GM18505 (cell line): Measurements from ENCODE around the gene USP1.

Experiments used
- ATAC-seq: cut with Tn5 transposase; IDR thresholded peaks from one replicate; pipeline ENCODE4 v1.9.1; 2021; ENCODE audit not compliant: unreplicated experiment
- POLR2A ChIP-seq: IDR thresholded peaks from 4 replicates; pipeline ENCODE4 v1.6.1; 2011; ENCODE audit warnings: borderline replicate concordance; ENCODE audit not compliant: insufficient read depth, insufficient read length; ENCODE audit errors: extremely low read depth

USP1 gene

DNA sequence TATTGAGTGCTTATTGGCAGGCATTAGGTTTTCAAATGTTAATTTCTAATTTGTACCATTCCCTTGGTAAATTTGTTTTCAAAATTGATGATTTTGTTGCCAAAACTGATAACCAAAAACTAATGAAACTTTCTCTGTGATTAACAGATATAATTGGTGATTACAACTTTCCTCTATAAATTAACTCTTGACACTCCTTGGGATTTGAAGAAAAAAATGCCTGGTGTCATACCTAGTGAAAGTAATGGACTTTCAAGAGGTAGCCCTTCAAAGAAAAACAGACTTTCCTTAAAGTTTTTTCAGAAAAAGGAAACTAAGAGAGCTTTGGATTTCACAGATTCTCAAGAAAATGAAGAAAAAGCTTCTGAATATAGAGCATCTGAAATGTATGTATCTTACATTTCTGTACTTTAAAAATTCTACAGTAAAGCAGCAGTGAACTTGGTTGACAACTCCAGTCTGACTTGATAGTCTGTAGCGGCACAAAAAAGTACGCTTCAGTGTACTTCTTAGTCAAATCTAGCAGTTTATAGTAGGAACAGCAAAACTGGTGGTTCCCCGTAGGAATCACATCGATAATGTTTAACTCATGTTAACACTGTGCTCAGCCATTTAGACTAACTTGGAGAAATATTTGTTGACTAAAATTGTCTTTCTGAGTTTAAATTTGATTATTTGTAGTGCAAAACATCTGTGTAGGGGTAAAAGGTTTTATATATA is 3.0 kb downstream of the USP1 start:
- ATAC-seq: no peak
- no peak for TF ChIP-seq POLR2A

DNA sequence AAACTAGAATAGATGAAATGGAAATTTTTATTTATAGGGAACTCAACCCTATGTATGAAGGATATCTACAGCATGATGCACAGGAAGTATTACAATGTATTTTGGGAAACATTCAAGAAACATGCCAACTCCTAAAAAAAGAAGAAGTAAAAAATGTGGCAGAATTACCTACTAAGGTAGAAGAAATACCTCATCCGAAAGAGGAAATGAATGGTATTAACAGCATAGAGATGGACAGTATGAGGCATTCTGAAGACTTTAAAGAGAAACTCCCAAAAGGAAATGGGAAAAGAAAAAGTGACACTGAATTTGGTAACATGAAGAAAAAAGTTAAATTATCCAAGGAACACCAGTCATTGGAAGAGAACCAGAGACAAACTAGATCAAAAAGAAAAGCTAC is 7.9 kb downstream of the USP1 start:
- no peak for ATAC-seq
- no peak for TF ChIP-seq POLR2A

DNA sequence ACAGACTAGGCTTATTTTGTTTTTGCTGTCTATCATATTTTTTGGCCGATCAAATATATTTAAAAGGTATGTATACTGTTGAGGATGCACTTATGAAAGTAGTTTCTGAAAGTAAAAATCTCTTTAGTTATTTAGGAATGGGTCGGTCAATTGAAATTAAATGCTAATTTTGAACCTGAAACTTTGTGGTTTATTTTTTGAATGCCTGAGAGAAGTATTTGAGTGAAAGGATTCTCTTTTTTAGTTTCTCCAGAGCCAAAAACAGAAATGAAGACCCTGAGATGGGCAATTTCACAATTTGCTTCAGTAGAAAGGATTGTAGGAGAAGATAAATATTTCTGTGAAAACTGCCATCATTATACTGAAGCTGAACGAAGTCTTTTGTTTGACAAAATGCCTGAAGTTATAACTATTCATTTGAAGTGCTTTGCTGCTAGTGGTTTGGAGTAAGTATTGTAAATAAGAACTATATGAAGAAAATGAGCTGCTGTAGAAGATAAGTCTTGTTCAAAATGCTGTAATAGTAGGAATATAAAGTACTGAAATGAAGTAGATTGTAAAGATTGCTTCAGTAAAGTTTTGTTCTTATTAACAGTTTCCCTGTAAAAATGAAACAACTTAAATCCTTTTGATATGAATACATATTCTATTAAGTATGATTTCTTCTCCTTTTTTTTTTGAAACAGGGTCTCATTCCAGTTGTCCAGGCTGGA is 11.5 kb downstream of the USP1 start:
- ATAC-seq: no peak
- no peak for TF ChIP-seq POLR2A

DNA sequence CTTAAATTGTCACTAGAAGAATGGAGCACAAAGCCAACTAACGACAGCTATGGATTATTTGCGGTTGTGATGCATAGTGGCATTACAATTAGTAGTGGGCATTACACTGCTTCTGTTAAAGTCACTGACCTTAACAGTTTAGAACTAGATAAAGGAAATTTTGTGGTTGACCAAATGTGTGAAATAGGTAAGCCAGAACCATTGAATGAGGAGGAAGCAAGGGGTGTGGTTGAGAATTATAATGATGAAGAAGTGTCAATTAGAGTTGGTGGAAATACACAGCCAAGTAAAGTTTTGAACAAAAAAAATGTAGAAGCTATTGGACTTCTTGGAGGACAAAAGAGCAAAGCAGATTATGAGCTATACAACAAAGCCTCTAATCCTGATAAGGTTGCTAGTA is 13.5 kb downstream of the USP1 start:
- TF ChIP-seq POLR2A: no peak

DNA sequence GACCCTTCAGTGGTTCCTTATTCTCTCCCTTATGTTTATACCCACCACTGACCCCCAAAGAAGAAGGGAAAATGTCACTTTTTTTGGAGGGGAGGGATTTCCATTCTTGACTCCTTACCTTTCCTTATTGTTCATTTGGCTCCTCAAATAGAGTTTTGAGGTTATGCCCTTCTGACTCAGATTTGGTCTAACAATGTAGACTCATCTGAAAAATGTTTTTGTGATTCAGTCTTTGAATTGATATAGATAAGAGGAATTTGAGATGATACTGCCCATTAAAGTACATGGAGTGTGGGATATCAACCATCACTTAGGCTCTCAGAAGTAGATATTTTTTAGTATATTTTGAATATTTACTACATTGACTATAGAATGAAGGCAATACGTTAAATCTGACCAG is 16.1 kb downstream of the USP1 start:
- ATAC-seq: no peak
- TF ChIP-seq POLR2A: no peak

More for the DNA sequence above, 13.5 kb downstream of the USP1 start:
- ATAC-seq: no peak

DNA sequence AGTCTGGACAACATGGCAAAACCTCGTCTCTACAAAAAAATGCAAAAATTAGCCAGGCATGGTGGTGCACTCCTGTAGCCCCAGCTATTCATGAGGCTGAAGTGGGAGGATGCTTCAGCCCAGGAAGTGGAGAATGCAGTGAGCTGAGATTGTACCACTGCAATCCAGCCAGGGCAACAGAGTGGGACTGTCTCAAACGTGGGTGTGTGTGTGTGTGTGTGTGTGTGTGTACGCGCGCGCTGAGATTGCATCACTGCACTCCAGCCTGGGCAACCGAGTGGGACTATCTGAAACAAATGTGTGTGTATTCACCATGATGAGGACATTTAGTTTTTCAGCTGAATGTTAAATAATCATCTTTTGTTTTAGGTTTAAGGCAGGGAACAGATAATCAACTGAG is 21.1 kb downstream of the USP1 start:
- TF ChIP-seq POLR2A: no peak
- no peak for ATAC-seq

DNA sequence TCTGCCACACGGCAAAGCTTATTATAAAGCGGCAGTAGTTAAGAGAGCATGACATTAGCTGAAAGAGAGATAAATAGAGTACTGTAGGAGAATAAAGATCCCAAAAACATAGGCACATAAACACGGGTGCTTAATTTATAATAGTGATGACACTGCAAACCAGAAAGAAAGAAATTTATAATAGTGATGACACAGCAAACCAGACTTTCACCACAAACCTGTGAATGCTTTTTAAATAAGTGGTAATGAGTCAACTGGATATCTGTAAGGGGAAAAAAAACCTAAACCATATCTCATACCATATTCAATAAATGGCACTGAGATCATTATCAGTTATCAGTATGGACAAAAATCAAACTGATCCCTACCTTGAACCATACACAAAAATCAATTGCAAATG is 25.5 kb downstream of the USP1 start:
- TF ChIP-seq POLR2A: no peak
- ATAC-seq: no peak

DNA sequence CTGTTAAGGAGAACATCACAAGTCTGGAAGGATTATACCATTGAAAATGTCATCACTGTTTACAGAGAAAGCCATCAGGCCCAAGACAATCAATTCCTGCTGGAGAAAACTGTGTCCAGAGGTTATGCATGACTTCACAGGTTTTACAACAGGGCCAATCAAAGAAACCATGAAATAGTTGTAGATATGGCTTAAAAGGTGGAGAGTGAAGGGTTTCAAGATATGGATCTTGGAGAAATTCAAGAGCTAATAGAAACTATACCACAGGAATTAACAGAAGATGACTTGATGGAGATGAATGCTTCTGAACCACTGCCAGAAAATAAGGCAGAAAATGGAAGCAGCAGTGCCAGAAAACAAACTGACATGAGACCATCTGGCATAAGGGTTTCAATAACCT is 30.2 kb downstream of the USP1 start:
- no peak for TF ChIP-seq POLR2A
- no peak for ATAC-seq

DNA sequence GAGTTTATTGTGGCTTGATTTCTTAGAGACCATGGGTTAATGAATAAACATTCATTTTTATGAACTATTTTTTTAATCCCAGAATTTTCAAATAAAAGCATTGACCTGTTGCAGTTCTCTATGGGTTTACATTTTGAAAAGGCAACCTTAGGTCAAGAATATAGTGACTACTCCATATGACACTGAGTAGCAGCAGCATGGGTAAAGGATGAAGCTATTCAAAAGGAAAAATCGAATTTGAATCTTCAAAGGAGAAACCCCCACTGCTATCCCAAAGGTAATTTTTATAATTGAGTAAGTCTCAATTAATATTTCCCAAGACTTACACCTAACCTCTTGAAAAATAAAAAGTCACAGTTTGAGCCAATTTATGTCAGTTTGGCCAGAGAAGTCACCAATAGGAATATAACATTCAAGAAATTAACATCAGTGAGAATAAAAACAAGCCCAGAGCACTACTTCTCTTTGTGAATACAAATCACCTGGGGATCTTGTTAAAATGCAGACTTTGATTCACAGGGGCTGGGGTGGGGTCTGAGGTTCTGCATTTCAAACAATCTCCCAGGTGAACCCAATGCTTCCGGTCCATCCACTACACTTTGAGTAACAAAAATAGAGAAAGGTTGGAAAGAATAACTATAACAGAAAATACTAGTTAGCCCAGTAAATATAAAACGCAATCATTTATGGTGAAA is 39.8 kb downstream of the USP1 start:
- ATAC-seq: no peak

DNA sequence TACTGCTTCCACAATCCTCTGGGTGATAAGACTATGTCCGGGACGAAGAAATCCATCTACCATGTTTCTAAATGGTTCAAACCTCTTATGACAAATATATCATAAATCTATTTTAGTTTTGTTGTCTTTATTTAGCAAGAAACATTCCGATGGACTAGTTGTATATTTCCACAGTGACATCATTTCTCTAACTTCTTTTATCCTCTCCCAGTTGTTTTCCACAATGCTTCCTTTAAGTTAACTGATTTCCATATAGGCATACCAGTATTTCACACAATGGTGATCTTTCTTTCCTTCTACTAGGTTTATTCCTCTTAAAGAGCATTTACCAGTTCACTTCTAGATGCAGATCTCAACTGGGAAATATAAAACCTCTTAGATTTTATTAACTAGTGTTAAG is 44.8 kb downstream of the USP1 start:
- no peak for ATAC-seq
- TF ChIP-seq POLR2A: no peak

More for the DNA sequence above, 39.8 kb downstream of the USP1 start:
- no peak for TF ChIP-seq POLR2A

DNA sequence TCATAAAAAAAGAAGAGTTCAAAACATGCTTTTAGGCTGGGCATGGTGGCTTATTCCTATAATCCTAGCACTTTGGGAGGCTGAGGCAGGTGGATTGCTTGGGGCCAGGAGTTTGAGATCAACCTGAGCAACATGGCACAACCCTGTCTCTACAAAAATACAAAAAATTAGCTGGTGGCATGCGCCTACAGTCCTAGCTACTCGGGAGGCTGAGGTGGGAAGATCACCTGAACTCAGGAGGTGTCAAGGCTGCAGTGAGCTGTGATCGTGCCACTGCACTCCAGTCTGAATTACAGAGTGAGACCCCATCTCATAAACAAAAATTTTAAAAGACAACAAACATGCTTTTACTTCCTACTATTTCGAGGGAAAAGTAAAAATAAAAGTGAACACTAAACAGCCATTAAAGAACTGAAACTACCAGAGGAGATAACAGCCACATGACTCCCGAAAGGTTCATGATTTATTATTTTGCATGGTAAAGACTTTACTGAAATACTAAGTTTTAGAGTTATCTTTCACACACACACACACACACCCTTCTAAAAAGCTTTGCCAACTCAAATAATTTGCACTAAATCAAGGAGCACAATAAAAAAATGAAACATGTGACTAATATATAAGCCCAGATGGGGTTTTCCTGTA is 48.1 kb downstream of the USP1 start:
- ATAC-seq: no peak
- TF ChIP-seq POLR2A: no peak

DNA sequence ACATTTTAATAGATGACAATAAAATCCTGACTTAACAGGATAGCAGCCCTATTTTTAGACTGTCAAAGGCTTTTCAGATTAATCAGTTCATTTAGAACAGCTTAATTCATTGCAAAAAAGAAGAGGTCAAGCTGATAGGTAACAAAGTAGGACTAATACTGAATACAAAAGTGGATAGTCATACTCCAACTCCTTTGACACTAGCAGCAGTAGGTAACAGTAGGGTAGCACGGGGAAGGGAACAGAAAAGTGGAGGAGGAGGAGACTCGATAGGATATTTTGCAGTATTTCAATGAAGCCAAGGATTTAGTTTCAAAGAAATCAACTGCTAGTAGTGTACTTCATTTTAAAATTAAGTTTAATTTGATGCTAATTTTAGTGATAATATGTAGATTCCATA is 51.1 kb downstream of the USP1 start:
- no peak for ATAC-seq
- TF ChIP-seq POLR2A: no peak

DNA sequence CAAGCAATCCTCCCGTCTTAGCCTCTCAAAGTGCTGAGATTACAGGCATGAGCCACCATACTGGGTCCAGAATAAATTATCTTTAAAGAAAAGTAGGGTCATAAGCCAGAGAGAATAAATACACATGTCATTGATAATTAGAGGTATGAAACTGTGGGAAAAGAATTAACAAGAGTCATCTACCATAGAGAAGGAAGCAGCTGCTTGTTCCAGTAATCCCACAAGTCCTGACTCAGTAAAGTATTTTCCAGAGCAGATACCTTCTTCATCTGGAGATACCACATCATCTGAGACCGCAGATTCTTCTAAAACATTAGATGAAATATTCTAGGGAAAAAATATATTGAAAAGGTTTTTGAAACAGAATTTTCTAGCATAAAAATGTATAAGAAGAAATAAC is 55.7 kb downstream of the USP1 start:
- no peak for ATAC-seq
- TF ChIP-seq POLR2A: no peak

DNA sequence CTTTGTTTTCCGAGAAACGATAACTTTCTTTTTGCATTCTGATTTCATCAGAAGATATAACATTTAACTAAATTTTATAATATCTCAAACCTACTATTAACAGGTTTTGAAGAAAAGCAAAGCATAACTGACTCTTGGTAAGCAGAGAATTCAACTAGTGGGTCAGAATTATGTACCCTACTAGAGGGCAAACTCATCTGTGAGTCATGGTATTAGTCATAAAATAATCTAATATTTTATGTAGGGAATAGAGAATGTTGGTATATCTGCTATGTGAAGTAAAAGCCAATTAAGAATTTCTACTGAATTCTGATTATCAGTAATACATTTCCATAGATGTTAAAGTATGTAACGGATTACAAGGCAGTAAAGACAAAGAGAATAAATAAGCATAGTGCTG is 56.8 kb downstream of the USP1 start:
- no peak for ATAC-seq
- no peak for TF ChIP-seq POLR2A

DNA sequence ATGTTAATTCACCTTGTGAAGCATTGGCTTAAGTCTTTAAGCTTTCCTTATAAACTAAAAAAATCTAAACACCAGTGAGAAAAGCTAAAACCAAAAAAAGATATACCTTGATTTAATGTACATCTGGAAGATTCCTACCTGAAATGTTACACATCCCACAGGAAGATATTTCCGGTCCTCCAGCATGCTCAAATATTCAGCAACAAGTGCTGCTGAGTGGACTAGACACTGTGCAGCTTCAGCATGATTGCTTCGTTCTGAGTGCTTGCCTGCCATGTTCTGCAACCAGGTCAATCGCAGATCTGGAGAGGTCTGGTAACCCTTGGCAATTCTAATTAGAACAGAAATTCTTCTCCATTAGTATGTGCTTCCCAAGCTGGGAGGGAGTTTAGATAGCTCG is 57.3 kb downstream of the USP1 start:
- no peak for ATAC-seq
- no peak for TF ChIP-seq POLR2A
